Activated T-cell treated with anti-CD3 and anti-CD28 coated beads for 48 hours (primary cell): Measurements from ENCODE around the gene MED9.

Experiments used
- DNase-seq: peaks from one replicate; pipeline ENCODE4 v3.0.0-alpha.2; 2020; ENCODE audit warnings: low read depth

The MED9 gene

GRCh38 chr17:17538417-17539391 lies 61.9 kb downstream of the MED9 start:
- no peak for DNase-seq

- no peak for DNase-seq
These were observed 62.8 kb downstream of the MED9 start for GRCh38 chr17:17539591-17539990.

DNA sequence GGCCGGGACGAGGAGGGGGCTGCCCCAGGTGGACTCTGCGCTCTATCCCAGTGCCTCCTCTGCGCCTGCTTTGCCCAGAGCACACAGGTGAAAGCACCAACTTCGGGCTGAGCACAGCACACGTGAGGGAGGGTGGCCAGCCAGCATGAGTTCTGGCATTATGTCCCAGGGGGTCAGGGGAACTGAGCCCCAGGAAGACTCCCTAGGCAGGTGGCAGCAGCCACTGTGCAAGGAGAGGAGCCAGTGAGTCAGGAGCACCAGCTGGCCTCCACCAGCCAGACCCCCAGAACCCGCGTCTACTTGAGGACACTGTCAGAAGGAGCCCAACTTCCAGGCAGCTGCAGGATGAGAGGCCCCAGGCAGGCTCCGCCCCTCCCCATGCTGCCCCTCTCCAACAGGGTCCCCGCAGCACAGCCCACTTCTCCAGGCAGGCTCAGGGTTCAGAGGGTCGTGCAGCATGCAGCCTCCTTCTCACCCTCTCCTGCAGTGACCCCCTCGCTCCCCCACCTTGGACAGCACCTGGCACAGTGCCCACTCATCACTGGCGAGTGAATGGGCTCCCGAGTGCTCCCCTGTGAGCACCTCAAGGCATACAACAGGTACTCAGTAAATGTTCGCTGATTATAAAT lies 63.6 kb downstream of the MED9 start:
- DNase-seq, result no peak

DNA sequence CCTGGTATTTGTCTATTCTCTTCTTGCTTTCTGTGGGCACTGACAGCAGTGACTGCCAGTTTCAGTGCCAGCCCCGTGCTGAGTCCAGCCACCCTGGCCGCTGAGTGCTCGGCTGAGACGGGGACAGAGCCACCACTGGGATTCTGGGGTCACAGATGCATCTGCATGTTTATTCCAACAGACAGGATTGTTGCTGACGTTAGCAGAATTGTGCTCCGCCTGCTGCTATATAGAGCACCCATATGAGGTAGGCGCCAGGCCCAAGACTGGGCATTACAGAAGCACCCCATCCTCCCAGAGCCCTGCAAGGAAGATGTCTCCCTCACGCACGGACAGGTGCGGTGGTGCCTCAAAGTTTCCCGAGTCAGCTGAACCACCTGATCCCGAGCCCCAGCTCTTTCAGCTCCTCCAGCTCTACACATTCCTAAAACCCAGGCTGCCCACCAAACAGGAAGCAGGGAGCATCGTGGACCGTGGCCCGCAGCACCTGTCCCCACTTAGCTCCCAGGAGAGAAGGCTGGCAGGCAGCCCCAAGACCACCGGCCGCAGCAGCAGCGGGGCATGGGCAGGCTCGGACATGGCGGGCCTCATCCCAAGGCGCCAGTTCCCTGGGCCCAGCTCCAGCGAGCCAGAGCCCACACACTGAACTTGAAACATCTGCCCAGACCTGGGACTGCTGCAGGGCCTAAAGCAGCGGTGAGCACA lies 64.3 kb downstream of the MED9 start:
- no peak for DNase-seq

DNA sequence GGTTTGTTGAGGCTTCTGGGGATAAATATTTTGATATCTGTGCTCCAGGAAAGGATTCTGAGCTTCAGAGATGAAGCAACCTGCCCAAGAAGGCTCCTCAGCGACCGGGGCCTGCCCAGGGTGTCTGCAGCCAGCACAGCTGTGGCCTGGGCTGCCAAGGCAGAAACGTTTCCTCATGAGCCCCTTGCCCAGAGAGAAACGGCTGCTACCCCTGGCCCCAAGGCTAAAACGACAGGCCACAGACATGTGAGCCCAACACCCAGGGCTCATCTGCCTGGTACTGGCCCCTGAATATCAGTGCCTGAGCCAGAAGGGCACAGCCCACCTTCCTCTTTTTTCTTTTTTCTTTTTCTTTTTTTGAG lies 64.8 kb downstream of the MED9 start:
- DNase-seq, result no peak
